Measurements from ENCODE around the gene ABI3BP.

Gene ABI3BP

GRCh38 chr3:100882571-100882984 is 110.6 kb downstream of the ABI3BP start:
- no peak for DNase-seq (ENCODE audit: low read depth)

- no peak for DNase-seq (ENCODE audit: low read depth)
Measured at GRCh38 chr3:100880845-100881244, 112.4 kb downstream of the ABI3BP start.

GRCh38 chr3:100880072-100880471 is 113.1 kb downstream of the ABI3BP start:
- no peak for DNase-seq (ENCODE audit: low read depth)

- no peak for DNase-seq (ENCODE audit: low read depth)
Measured at GRCh38 chr3:100879195-100879810, 113.9 kb downstream of the ABI3BP start.

GRCh38 chr3:100877286-100877685 is 115.9 kb downstream of the ABI3BP start:
- DNase-seq (ENCODE audit: low read depth) = no peak

- no peak for DNase-seq (ENCODE audit: low read depth)
Measured at GRCh38 chr3:100875239-100875638, 118.0 kb downstream of the ABI3BP start.

GRCh38 chr3:100873611-100874010 is 119.6 kb downstream of the ABI3BP start:
- no peak for DNase-seq (ENCODE audit: low read depth)

GRCh38 chr3:100871306-100871705 is 121.9 kb downstream of the ABI3BP start:
- DNase-seq (ENCODE audit: low read depth) = no peak

- no peak for DNase-seq (ENCODE audit: low read depth)
Measured at GRCh38 chr3:100869787-100870186, 123.4 kb downstream of the ABI3BP start.

GRCh38 chr3:100868894-100869293 is 124.3 kb downstream of the ABI3BP start:
- no peak for DNase-seq (ENCODE audit: low read depth)

- no peak for DNase-seq (ENCODE audit: low read depth)
Measured at GRCh38 chr3:100868096-100868495, 125.1 kb downstream of the ABI3BP start.

- no peak for DNase-seq (ENCODE audit: low read depth)
Measured at GRCh38 chr3:100865442-100865841, 127.8 kb downstream of the ABI3BP start.

- no peak for DNase-seq (ENCODE audit: low read depth)
Measured at GRCh38 chr3:100864471-100865250, 128.6 kb downstream of the ABI3BP start.

GRCh38 chr3:100857863-100858262 is 135.4 kb downstream of the ABI3BP start:
- DNase-seq (ENCODE audit: low read depth) = no peak

GRCh38 chr3:100856821-100857220 is 136.4 kb downstream of the ABI3BP start:
- no peak for DNase-seq (ENCODE audit: low read depth)

- no peak for DNase-seq (ENCODE audit: low read depth)
Measured at GRCh38 chr3:100852840-100853239, 140.4 kb downstream of the ABI3BP start.

GRCh38 chr3:100850701-100851100 is 142.5 kb downstream of the ABI3BP start:
- no peak for DNase-seq (ENCODE audit: low read depth)

- DNase-seq (ENCODE audit: low read depth) = no peak
Measured at GRCh38 chr3:100850156-100850555, 143.1 kb downstream of the ABI3BP start.

GRCh38 chr3:100844063-100844936 is 148.9 kb downstream of the ABI3BP start:
- DNase-seq (ENCODE audit: low read depth) = no peak

- DNase-seq (ENCODE audit: low read depth) = no peak
Measured at GRCh38 chr3:100838157-100838556, 155.1 kb downstream of the ABI3BP start.

GRCh38 chr3:100836661-100837060 is 156.6 kb downstream of the ABI3BP start:
- no peak for DNase-seq (ENCODE audit: low read depth)

GRCh38 chr3:100834332-100834731 is 158.9 kb downstream of the ABI3BP start:
- DNase-seq (ENCODE audit: low read depth) = no peak

GRCh38 chr3:100833483-100833882 is 159.7 kb downstream of the ABI3BP start:
- DNase-seq (ENCODE audit: low read depth) = no peak

Measured in activated T-cell treated with anti-CD3 and anti-CD28 coated beads for 48 hours (primary cell).